Measurements from ENCODE around the gene KLHL12.
A peak's percentile ranks its signal among the peaks of the same experiment; 100 is the strongest.
"Not testable (repeated sequence)": the region's sequence is repeated elsewhere in the genome, so short reads cannot be mapped to it uniquely, and the experiment has no call there.

The KLHL12 gene

DNA sequence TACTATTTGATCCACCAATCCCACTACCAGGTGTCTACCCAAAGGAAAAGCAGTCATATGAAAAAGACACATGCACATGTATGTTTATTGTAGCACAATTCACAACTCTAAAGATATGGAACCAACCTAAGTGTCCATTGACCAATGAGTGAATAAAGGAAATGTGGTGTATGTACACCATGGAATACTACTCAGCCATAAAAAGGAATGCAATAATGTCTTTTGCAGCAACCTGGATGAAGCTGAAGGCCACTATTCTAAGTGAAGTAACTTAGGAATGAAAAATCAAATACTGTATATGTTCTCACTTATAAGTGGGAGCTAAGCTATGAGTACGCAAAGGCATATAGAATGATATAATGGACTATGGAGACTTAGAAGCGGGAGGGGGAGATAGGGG lies 18.4 kb upstream of the KLHL12 start:
- no peak for DNase-seq

DNA sequence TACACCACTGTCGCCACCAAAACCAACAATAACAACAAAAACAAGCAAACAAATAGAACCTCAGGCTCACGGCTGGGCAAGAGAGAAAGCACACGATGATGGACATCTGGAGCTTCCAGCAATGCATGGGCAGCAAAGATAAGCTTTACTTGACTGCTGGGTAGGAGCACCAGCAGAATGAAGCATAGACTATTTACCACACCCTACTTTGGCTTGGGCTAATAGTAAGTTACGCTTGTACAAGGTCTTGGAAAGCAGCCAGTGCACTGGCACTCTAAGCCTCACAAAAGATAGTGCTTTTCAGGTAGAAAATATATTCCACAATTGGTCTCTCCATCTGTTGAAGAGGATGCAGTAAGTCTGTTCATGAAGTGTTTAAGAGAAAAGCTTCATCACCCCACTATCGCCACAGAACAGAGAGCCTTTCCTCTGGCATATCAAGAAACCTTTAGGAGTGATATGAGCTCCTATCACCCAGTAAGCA lies 17.4 kb upstream of the KLHL12 start:
- DNase-seq = no peak

GRCh38 chr1:202942426-202942825 lies 15.4 kb upstream of the KLHL12 start:
- no peak for DNase-seq

- DNase-seq = no peak
Measured at GRCh38 chr1:202941372-202941771, 14.3 kb upstream of the KLHL12 start.

- DNase-seq = no peak
Measured at GRCh38 chr1:202940561-202940960, 13.5 kb upstream of the KLHL12 start.

DNA sequence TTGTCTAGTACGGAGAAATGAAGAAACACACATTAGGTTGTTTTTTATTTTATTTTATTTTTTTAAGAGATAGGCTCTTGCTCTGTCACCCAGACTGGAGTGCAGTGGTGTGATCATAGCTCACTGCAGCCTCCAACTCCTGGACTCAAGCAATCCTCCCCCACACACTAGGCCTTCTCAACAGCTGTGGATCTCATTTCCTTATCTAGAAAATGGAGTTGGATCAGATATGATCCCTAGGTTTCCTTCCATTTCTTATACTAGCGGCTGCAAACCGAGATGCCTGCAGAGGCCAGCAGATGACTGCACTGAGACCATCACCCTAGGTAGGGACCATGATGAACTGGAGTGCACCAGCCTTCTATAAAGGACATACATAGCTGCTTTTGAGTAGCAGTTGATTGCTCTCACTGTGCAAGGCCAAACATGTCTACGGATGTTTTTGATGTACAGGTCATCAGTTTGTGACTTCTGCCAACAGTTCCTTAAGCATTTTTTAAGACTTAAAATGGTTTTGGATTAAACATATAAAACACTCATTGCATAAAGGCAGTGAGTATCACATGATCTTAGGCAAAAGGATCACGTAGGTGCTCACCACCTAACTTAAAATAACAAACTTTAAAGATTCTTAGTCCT lies 11.4 kb upstream of the KLHL12 start:
- no peak for DNase-seq

- not testable (repeated sequence) for DNase-seq
Measured at GRCh38 chr1:202936409-202936808, 9.4 kb upstream of the KLHL12 start.

GRCh38 chr1:202935844-202936243 lies 8.8 kb upstream of the KLHL12 start:
- DNase-seq = no peak

- no peak for DNase-seq
Measured at GRCh38 chr1:202934755-202935154, 7.7 kb upstream of the KLHL12 start.

DNA sequence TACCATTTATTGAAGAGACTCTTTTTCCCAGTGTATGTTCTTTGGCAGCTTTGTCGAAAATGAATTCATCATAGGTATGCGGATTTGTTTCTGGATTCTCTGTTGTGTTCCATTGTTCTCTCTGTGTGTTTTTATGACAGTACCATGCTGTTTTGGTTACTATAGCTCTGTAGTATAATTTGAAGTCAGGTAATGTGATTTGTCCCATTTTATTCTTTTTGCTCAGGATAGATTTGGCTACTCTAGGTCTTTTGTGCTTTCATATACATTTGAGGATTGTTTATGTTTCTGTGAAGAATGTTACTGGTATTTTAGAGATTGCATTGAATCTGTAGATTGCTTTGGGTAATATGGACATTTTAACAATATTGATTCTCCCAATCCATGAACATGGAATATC lies 5.4 kb upstream of the KLHL12 start:
- no peak for DNase-seq

DNA sequence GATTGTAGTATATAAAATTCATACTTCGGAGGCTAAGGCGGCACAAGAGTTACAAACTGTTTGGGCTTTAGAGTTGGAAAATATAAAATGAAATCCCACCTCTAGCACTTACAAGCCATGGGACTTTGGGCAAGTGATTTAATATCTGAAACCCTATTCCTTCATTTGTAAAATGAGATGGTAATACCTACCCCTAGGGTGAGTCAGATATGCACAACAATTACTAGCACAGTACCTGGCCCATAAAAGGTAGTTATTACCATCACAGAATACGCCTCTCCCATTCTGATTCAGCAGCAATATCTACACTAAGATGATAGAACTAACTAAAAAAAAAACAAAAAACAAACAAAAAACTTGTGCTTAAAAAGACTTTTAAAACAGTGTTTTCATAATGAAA lies 3.5 kb downstream of the KLHL12 start:
- no peak for DNase-seq

GRCh38 chr1:202919615-202920014 lies 7.4 kb downstream of the KLHL12 start:
- DNase-seq = no peak

DNA sequence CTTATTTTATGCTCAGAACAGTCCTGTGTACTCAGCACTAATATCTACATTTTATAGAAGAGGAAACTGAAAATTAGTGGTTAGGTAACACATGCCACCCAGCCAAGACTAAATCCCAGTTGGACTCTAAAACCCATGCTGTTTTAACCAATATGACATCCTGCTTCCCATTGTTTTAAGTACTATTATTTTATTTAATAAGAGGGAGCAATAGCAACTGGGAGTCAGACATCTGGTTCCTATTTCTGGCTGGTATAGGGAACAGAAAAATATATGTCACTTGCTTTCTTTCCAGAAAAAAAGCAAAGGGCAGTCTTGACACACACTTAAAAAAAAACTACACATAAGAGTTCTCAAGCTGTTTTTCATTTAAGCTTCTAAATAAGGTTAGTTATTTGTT lies 11.9 kb downstream of the KLHL12 start:
- DNase-seq = no peak

DNA sequence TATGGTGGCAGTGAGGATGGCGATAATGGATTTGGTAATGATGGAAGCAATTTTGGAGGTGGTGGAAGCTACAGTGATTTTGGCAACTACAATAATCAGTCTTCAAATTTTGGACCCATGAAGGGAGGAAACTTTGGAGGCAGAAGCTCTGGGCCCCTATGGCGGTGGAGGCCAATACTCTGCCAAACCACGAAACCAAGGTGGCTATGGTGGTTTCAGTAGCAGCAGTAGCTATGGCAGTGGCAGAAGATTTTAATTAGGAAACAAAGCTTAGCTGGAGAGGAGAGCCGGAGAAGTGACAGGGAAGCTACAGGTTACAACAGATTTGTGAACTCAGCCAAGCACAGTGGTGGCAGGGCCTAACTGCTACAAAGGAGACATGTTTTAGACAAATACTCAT lies 14.6 kb downstream of the KLHL12 start:
- DNase-seq = not testable (repeated sequence)

- DNase-seq = no peak
Measured at GRCh38 chr1:202909494-202909893, 17.5 kb downstream of the KLHL12 start.

- DNase-seq = no peak
Measured at GRCh38 chr1:202908998-202909397, 18.0 kb downstream of the KLHL12 start.

DNA sequence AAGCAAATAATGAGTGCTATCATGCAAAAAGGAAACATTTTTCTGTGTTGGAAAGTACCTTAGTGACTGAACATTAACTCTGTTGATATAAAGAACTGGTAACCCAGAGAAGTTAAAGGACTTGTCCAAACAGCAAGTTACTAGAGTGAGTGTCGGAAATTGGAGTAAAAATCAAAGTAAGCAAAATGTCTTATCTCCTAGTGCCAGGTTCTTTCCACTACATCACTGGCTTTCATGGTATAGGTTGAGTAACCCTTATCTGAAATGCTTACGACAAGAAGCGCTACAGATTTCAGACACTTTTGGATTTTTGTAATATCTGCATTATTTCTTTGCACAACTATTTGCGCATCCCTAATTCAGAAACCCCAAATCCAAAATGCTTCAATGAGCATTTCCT lies 21.7 kb downstream of the KLHL12 start:
- no peak for DNase-seq

DNA sequence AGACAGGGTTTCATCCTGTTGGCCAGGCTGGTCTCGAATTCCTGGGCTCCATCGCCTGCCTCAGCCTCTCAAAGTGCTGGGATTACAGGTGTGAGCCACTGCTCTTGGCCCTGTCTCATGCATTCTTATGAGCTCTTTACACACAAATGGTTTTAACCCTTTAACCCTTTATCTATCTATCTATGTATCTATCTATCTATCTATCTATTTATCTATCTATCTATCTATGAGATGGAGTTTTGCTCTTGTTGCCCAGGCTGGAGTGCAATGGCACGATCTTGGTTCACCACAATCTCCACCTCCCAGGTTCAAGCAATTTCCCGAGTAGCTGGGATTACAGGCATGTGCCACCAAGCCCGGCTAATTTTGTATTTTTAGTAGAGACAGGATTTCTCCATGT lies 23.2 kb downstream of the KLHL12 start:
- not testable (repeated sequence) for DNase-seq

- no peak for DNase-seq
Measured at GRCh38 chr1:202901555-202901954, 25.5 kb downstream of the KLHL12 start.

DNA sequence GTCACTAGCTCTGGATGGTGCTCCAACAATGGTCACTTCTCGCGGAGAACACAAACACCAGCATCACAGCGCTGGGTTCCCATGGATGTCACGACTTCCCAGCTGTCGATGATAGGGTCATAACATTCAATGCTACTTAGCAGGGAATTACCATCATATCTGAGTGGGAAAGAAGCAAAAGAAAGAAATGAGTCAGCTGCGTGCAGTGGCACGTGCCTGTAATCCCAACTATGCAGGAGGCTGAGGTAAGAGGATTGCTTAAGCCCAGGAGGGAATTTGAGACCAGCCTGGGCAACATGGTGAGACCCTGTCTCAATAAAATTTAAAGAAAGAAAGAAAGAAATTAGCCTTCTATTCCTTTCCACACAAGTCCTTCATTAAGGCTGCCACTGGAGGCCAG lies 34.5 kb downstream of the KLHL12 start:
- no peak for DNase-seq

DNA sequence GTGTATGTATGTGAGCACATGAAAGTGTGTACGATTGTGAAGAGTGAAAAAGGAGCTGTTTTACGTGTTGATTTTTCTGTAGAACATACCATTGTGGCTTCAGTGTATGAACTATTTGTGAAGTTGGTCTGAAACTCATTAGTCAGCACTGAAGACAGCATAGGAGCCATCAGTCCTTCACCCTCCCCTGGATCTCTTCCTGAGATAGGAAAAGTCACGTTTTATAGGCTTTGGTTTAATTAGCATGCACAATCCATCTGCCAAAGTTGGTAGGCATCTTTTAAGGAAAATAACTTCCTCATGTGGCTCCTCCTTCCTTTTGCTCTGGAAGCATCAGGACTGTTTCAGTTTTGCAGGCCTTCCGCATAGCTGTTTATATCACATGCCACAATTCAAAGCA lies 36.6 kb downstream of the KLHL12 start:
- no peak for DNase-seq

- peak; percentile 96 for DNase-seq
Measured at GRCh38 chr1:202888531-202889360, 38.3 kb downstream of the KLHL12 start, which contains the start of gene RABIF. TSS of gene RABIF (minus strand) at chr1:202889149. CDS start at chr1:202889098, 51 bp downstream.

DNA sequence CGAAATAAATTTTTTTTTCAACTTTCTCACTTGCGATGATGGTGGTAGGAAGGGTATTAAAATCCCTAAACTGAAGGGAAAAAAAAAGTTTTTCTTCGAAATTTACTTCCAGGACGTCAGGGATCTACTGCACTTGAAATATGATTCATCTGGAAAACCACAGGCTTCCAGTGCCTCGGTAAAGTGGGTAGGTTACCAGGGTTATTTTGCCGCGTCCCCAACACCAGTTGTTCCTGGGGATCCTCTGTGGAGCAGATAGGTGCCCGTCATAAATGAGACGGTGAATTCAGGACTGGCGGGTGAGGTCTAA lies 38.9 kb downstream of the KLHL12 start:
- no peak for DNase-seq

DNA sequence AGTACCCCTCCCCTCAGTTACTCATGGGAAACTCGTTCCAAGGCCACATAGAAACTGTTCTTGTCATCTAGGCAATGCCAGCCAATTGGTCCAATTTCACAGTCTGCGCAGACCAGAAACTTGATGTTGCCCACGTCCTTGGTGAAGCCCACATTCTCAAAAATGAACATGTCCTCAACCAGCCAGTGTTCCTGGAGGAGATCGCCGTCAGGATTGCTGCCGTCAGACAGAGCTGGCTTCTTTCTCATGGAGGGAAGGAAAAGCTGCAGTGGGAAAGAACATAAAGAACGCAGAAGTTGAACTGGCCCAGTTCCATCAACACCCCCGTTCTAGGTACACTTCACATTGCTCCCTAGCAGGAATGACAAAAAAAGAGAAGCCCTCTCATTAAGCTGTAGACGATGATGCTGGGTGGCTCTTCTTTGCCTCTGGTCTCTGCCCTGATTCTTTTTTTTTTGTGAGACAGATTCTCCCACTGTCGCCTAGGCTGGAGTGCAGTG lies 46.0 kb downstream of the KLHL12 start:
- no peak for DNase-seq
